SK-N-SH treated with all-trans-retinoic acid at 6 μM for 48 hours (cell line): ENCODE data around the gene SH2D2A.

ENCODE experiments used
- ATAC-seq: fragments of 200-7000 bp; cut with Tn5 transposase; 3 replicates; pipeline ENCODE4 v1.9.1; 2020; ENCODE audit warnings: mild to moderate bottlenecking, moderate library complexity
- ARNTL ChIP-seq: fragments of 450-650 bp; formaldehyde crosslinking; IDR thresholded peaks from 2 replicates; pipeline ENCODE4 v1.5.0; 2020; ENCODE audit warnings: low read depth, mild to moderate bottlenecking, moderate library complexity, borderline replicate concordance
- BACH2 ChIP-seq: fragments of 250-450 bp; sonication (Bioruptor Pico); IDR thresholded peaks from 2 replicates; pipeline ENCODE4 v1.9.0; 2021; ENCODE audit warnings: mild to moderate bottlenecking, borderline replicate concordance
- CSDC2 ChIP-seq: fragments of 250-450 bp; sonication (Bioruptor Pico); IDR thresholded peaks from 2 replicates; pipeline ENCODE4 v1.5.0; 2020; ENCODE audit warnings: mild to moderate bottlenecking, moderate library complexity
- ESRRG ChIP-seq: fragments of 250-450 bp; sonication (Bioruptor Pico); IDR thresholded peaks from 2 replicates; pipeline ENCODE4 v1.6.1; 2021; ENCODE audit warnings: mild to moderate bottlenecking
- GLIS3 ChIP-seq: fragments of 250-450 bp; sonication (Bioruptor Pico); IDR thresholded peaks from 2 replicates; pipeline ENCODE4 v1.5.0; 2020; ENCODE audit warnings: mild to moderate bottlenecking, moderate library complexity
- ISL1 ChIP-seq: fragments of 250-450 bp; sonication (Bioruptor Pico); IDR thresholded peaks from 2 replicates; pipeline ENCODE4 v2.1.2; 2022; ENCODE audit warnings: mild to moderate bottlenecking, moderate library complexity
- OSR1 ChIP-seq: fragments of 250-450 bp; sonication (Bioruptor Pico); IDR thresholded peaks from 2 replicates; pipeline ENCODE4 v1.8.0; 2022; ENCODE audit warnings: moderate library complexity, mild to moderate bottlenecking, inconsistent platforms
- PPARA ChIP-seq: fragments of 250-450 bp; sonication (Bioruptor Pico); IDR thresholded peaks from 2 replicates; pipeline ENCODE4 v1.5.0; 2020; ENCODE audit warnings: mild to moderate bottlenecking, borderline replicate concordance
- RARB ChIP-seq: fragments of 250-450 bp; sonication (Bioruptor Pico); IDR thresholded peaks from 2 replicates; pipeline ENCODE4 v1.8.0; 2021; ENCODE audit warnings: mild to moderate bottlenecking, moderate library complexity
- SNAI2 ChIP-seq: fragments of 250-450 bp; sonication (Bioruptor Pico); IDR thresholded peaks from 2 replicates; pipeline ENCODE4 v1.5.0; 2020; ENCODE audit warnings: mild to moderate bottlenecking, moderate library complexity
- TCF4 ChIP-seq: fragments of 250-450 bp; sonication (Bioruptor Pico); IDR thresholded peaks from 2 replicates; pipeline ENCODE4 v1.8.0; 2021; ENCODE audit warnings: mild to moderate bottlenecking, moderate library complexity, borderline replicate concordance
- ZC3H10 ChIP-seq: fragments of 250-450 bp; sonication (Bioruptor Pico); IDR thresholded peaks from 2 replicates; pipeline ENCODE4 v1.5.1; 2021; ENCODE audit warnings: mild to moderate bottlenecking, moderate library complexity
- ZFP3 ChIP-seq: fragments of 250-450 bp; sonication (Bioruptor Pico); IDR thresholded peaks from 2 replicates; pipeline ENCODE4 v1.5.0; 2020; ENCODE audit warnings: mild to moderate bottlenecking, moderate library complexity
- ZFP30 ChIP-seq: fragments of 450-650 bp; formaldehyde crosslinking; IDR thresholded peaks from 2 replicates; pipeline ENCODE4 v1.5.0; 2022; ENCODE audit warnings: mild to moderate bottlenecking, moderate library complexity
- ZNF565 ChIP-seq: fragments of 450-650 bp; formaldehyde crosslinking; conservative IDR thresholded peaks from 2 replicates; pipeline ENCODE4 v1.5.0; 2020; ENCODE audit warnings: low read depth, mild to moderate bottlenecking, moderate library complexity
- ZNF70 ChIP-seq: fragments of 450-650 bp; formaldehyde crosslinking; IDR thresholded peaks from 2 replicates; pipeline ENCODE4 v1.5.0; 2020; ENCODE audit warnings: mild to moderate bottlenecking, moderate library complexity
- ZNF8 ChIP-seq: fragments of 450-650 bp; formaldehyde crosslinking; IDR thresholded peaks from 2 replicates; pipeline ENCODE4 v1.5.0; 2020; ENCODE audit warnings: mild to moderate bottlenecking, moderate library complexity
- TF ChIP-seq, protein P1 (sequence below): fragments of 250-450 bp; sonication (Bioruptor Pico); IDR thresholded peaks from 2 replicates; pipeline ENCODE4 v1.5.1; 2020; ENCODE audit warnings: low read depth, mild to moderate bottlenecking, moderate library complexity
- TF ChIP-seq, protein P2 (sequence below): fragments of 250-450 bp; sonication (Bioruptor Pico); IDR thresholded peaks from 2 replicates; pipeline ENCODE4 v1.8.0; 2020; ENCODE audit warnings: mild to moderate bottlenecking, moderate library complexity, borderline replicate concordance
- TF ChIP-seq, protein P3 (sequence below): fragments of 250-450 bp; sonication (Bioruptor Pico); IDR thresholded peaks from 2 replicates; pipeline ENCODE4 v1.8.0; 2021; ENCODE audit warnings: low read depth, mild to moderate bottlenecking, moderate library complexity, borderline replicate concordance
- TF ChIP-seq, protein P4 (sequence below): fragments of 250-450 bp; sonication (Bioruptor Pico); IDR thresholded peaks from 2 replicates; pipeline ENCODE4 v1.5.1; 2021; ENCODE audit warnings: mild to moderate bottlenecking, moderate library complexity
- TF ChIP-seq, protein P5 (sequence below): fragments of 250-450 bp; sonication (Bioruptor Pico); IDR thresholded peaks from 2 replicates; pipeline ENCODE4 v1.5.0; 2020; ENCODE audit warnings: mild to moderate bottlenecking, moderate library complexity

Gene SH2D2A

DNA sequence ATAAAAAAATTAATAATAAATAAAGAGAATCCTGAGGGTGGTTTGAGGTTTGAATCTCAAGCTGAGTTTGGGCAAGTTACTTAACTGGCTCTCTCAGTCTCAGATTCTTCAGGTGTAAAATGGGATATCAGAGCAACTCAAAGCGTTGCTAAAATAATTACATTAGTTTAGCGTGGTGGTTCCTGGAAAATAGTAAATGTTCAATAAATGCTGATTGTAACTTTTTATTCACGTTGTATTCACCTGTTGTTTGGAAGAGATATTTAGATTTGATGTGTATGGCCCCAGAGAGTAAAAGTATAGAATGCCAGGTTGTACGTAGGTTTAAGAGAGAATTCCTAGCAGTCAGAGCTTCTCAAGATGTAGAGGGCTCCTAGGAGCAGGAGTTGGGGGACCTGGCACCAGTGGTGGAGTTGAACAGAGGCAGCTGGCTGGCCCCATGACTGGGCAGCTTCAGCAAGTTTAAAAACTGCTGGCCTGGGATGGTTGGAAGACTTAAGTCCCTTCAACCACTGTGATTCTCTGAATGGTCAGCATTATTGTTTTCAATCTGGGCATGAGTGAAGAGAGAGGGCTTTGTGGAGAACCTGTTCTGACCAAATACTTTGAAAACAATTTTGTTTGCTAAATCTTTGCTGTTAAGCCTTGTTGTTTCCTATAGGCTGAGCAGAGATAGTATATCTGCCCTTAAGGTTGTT, 26.9 kb downstream of the SH2D2A start:
- TF ChIP-seq CSDC2, result no peak
- no peak for TF ChIP-seq OSR1 (CRISPR knock-in tag)
- TF ChIP-seq ZNF8, result no peak
- no peak for TF ChIP-seq RARB (CRISPR knock-in tag)
- no peak for ATAC-seq

DNA sequence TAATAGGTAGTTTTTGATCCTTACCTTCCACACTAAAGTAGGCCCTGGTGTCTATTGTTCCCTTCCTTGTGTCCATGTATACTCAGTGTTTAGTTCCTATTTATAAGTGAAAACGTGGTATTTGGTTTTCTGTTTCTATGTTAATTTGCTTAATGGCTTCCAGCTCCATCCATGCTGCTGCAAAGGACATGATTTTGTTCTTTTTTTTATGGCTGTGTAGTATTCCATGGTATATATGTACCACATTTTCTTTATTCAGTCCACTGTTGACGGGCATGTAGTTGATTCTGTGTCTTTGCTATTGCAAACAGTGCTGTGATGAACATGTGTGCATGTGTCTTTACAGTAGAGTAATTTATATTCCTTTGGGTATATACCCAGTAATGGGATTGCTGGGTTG, 28.5 kb downstream of the SH2D2A start:
- ATAC-seq, result no peak
- TF ChIP-seq, protein P1, sequence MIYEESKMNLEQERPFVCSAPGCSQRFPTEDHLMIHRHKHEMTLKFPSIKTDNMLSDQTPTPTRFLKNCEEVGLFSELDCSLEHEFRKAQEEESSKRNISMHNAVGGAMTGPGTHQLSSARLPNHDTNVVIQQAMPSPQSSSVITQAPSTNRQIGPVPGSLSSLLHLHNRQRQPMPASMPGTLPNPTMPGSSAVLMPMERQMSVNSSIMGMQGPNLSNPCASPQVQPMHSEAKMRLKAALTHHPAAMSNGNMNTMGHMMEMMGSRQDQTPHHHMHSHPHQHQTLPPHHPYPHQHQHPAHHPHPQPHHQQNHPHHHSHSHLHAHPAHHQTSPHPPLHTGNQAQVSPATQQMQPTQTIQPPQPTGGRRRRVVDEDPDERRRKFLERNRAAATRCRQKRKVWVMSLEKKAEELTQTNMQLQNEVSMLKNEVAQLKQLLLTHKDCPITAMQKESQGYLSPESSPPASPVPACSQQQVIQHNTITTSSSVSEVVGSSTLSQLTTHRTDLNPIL (CRISPR knock-in tag), result no peak
- TF ChIP-seq ZFP30 (CRISPR knock-in tag) (no peak), ZC3H10 (no peak), RARB (CRISPR knock-in tag) (no peak), ZNF8 (no peak), ISL1 (CRISPR knock-in tag) (no peak), PPARA (no peak), SNAI2 (CRISPR knock-in tag) (no peak), ZFP3 (CRISPR knock-in tag) (no peak), TCF4 (CRISPR knock-in tag) (no peak), ESRRG (CRISPR knock-in tag) (no peak), CSDC2 (no peak), GLIS3 (CRISPR knock-in tag) (no peak), ZNF565 (no peak), ZNF70 (CRISPR knock-in tag) (no peak), BACH2 (CRISPR knock-in tag) (no peak)
- TF ChIP-seq, protein P2, sequence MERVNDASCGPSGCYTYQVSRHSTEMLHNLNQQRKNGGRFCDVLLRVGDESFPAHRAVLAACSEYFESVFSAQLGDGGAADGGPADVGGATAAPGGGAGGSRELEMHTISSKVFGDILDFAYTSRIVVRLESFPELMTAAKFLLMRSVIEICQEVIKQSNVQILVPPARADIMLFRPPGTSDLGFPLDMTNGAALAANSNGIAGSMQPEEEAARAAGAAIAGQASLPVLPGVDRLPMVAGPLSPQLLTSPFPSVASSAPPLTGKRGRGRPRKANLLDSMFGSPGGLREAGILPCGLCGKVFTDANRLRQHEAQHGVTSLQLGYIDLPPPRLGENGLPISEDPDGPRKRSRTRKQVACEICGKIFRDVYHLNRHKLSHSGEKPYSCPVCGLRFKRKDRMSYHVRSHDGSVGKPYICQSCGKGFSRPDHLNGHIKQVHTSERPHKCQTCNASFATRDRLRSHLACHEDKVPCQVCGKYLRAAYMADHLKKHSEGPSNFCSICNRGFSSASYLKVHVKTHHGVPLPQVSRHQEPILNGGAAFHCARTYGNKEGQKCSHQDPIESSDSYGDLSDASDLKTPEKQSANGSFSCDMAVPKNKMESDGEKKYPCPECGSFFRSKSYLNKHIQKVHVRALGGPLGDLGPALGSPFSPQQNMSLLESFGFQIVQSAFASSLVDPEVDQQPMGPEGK (CRISPR knock-in tag), result no peak
- TF ChIP-seq, protein P3, sequence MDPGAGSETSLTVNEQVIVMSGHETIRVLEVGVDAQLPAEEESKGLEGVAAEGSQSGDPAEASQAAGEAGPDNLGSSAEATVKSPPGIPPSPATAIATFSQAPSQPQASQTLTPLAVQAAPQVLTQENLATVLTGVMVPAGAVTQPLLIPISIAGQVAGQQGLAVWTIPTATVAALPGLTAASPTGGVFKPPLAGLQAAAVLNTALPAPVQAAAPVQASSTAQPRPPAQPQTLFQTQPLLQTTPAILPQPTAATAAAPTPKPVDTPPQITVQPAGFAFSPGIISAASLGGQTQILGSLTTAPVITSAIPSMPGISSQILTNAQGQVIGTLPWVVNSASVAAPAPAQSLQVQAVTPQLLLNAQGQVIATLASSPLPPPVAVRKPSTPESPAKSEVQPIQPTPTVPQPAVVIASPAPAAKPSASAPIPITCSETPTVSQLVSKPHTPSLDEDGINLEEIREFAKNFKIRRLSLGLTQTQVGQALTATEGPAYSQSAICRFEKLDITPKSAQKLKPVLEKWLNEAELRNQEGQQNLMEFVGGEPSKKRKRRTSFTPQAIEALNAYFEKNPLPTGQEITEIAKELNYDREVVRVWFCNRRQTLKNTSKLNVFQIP (CRISPR knock-in tag), result no peak
- TF ChIP-seq, protein P4, sequence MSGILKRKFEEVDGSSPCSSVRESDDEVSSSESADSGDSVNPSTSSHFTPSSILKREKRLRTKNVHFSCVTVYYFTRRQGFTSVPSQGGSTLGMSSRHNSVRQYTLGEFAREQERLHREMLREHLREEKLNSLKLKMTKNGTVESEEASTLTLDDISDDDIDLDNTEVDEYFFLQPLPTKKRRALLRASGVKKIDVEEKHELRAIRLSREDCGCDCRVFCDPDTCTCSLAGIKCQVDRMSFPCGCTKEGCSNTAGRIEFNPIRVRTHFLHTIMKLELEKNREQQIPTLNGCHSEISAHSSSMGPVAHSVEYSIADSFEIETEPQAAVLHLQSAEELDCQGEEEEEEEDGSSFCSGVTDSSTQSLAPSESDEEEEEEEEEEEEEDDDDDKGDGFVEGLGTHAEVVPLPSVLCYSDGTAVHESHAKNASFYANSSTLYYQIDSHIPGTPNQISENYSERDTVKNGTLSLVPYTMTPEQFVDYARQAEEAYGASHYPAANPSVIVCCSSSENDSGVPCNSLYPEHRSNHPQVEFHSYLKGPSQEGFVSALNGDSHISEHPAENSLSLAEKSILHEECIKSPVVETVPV (CRISPR knock-in tag), result no peak

DNA sequence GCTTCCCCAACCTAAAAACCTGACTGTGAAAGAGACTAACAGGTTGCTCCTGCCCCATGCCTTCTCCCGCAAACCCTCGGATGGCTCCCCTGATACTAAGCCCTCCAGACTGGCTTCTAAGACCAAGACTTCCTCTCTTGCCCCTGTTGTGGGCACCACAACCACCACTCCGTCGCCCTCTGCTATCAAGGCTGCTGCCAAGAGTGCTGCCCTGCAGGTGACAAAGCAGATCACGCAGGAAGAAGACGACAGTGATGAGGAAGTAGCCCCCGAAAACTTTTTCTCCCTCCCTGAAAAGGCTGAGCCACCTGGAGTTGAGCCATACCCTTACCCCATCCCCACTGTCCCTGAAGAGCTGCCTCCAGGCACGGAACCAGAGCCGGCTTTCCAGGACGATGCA, 30.0 kb downstream of the SH2D2A start:
- TF ChIP-seq, protein P5, sequence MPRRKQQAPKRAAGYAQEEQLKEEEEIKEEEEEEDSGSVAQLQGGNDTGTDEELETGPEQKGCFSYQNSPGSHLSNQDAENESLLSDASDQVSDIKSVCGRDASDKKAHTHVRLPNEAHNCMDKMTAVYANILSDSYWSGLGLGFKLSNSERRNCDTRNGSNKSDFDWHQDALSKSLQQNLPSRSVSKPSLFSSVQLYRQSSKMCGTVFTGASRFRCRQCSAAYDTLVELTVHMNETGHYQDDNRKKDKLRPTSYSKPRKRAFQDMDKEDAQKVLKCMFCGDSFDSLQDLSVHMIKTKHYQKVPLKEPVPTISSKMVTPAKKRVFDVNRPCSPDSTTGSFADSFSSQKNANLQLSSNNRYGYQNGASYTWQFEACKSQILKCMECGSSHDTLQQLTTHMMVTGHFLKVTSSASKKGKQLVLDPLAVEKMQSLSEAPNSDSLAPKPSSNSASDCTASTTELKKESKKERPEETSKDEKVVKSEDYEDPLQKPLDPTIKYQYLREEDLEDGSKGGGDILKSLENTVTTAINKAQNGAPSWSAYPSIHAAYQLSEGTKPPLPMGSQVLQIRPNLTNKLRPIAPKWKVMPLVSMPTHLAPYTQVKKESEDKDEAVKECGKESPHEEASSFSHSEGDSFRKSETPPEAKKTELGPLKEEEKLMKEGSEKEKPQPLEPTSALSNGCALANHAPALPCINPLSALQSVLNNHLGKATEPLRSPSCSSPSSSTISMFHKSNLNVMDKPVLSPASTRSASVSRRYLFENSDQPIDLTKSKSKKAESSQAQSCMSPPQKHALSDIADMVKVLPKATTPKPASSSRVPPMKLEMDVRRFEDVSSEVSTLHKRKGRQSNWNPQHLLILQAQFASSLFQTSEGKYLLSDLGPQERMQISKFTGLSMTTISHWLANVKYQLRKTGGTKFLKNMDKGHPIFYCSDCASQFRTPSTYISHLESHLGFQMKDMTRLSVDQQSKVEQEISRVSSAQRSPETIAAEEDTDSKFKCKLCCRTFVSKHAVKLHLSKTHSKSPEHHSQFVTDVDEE (CRISPR knock-in tag), result no peak
- TF ChIP-seq ZNF70 (CRISPR knock-in tag), result no peak
- no peak for TF ChIP-seq RARB (CRISPR knock-in tag)
- TF ChIP-seq ZFP3 (CRISPR knock-in tag), result no peak
- no peak for TF ChIP-seq ARNTL (CRISPR knock-in tag)
- TF ChIP-seq, protein P3 (CRISPR knock-in tag), result no peak
- TF ChIP-seq GLIS3 (CRISPR knock-in tag), result no peak
- no peak for TF ChIP-seq CSDC2
- TF ChIP-seq OSR1 (CRISPR knock-in tag), result no peak
- TF ChIP-seq, all 23 proteins: peak for 0
- no peak for ATAC-seq
